HG02759 (cell line): Measurements from ENCODE around the gene FAM110A.

Experiments used
- ATAC-seq: cut with Tn5 transposase; IDR thresholded peaks from one replicate; pipeline ENCODE4 v1.9.1; 2021; ENCODE audit warnings: mild to moderate bottlenecking, moderate library complexity; ENCODE audit not compliant: unreplicated experiment

The FAM110A gene

GRCh38 chr20:870758-871157, 37.2 kb downstream of the FAM110A start:
- ATAC-seq: no peak

- ATAC-seq: no peak
Measured at GRCh38 chr20:871436-871835, 37.9 kb downstream of the FAM110A start.

GRCh38 chr20:871948-872347, 38.4 kb downstream of the FAM110A start:
- ATAC-seq: no peak

- no peak for ATAC-seq
Measured at GRCh38 chr20:872855-873520, 39.5 kb downstream of the FAM110A start.

GRCh38 chr20:873875-874607, 40.5 kb downstream of the FAM110A start:
- no peak for ATAC-seq

GRCh38 chr20:875115-875514, 41.6 kb downstream of the FAM110A start:
- no peak for ATAC-seq

- no peak for ATAC-seq
Measured at GRCh38 chr20:877814-878213, 44.3 kb downstream of the FAM110A start.

GRCh38 chr20:878511-879307, 45.2 kb downstream of the FAM110A start:
- no peak for ATAC-seq

- ATAC-seq: no peak
Measured at GRCh38 chr20:879626-880025, 46.1 kb downstream of the FAM110A start.

- ATAC-seq: no peak
Measured at GRCh38 chr20:881051-881782, 47.7 kb downstream of the FAM110A start.

- ATAC-seq: no peak
Measured at GRCh38 chr20:881783-882144, 48.2 kb downstream of the FAM110A start.

- ATAC-seq: no peak
Measured at GRCh38 chr20:884983-885952, 51.8 kb downstream of the FAM110A start.

- no peak for ATAC-seq
Measured at GRCh38 chr20:887137-887536, 53.6 kb downstream of the FAM110A start.

GRCh38 chr20:888057-888456, 54.5 kb downstream of the FAM110A start:
- no peak for ATAC-seq

- no peak for ATAC-seq
Measured at GRCh38 chr20:889106-889505, 55.6 kb downstream of the FAM110A start.

GRCh38 chr20:889932-890463, 56.5 kb downstream of the FAM110A start:
- no peak for ATAC-seq

GRCh38 chr20:890666-891057, 57.1 kb downstream of the FAM110A start:
- ATAC-seq: no peak

- ATAC-seq: no peak
Measured at GRCh38 chr20:891058-891705, 57.7 kb downstream of the FAM110A start.

- peak; percentile 64 for ATAC-seq
Measured at GRCh38 chr20:891706-892080, 58.2 kb downstream of the FAM110A start.
